ENCODE measurements around the gene TRDN. TPM values are rescaled to one million over a fixed set of nuclear protein-coding genes. Genes with fewer than 3 reads are reported as not detected.

The TRDN gene
- total RNA-seq, 1 donor from 2014 or later: 0.12 TPM

DNA sequence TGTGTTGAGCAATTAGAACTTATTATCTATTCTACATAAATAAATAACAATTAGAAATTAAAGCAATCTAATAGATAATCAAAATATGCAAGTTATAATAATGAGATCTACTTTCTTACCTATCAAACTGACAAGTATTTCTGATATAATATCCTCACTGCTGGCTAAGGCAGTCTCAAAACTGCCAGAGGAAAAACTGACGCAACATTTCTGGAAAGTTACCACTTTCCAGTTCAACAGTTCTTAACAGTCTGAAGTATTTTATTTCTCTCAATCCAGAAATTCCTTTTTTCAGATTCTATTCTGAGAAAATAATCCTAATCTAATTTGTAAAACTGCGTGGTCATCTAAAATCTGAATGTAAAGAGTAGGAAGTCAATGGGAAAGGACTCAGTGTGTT lies 121.0 kb downstream of the TRDN start:
- Mint-ChIP-seq H3K27ac (no peak overlapping the region), H3K4me3 (ENCODE audit: low read depth) (no peak overlapping the region), H3K9me3 (ENCODE audit: low read depth) (no peaks in the 10 kb centered on the region), H3K27me3 (no peaks in the 10 kb centered on the region), H3K4me1 (ENCODE audit: low read depth) (peaks cover 17% of the 10 kb centered on the region), H3K36me3 (ENCODE audit: insufficient read depth) (no peaks in the 10 kb centered on the region)
- TF ChIP-seq, protein P1, sequence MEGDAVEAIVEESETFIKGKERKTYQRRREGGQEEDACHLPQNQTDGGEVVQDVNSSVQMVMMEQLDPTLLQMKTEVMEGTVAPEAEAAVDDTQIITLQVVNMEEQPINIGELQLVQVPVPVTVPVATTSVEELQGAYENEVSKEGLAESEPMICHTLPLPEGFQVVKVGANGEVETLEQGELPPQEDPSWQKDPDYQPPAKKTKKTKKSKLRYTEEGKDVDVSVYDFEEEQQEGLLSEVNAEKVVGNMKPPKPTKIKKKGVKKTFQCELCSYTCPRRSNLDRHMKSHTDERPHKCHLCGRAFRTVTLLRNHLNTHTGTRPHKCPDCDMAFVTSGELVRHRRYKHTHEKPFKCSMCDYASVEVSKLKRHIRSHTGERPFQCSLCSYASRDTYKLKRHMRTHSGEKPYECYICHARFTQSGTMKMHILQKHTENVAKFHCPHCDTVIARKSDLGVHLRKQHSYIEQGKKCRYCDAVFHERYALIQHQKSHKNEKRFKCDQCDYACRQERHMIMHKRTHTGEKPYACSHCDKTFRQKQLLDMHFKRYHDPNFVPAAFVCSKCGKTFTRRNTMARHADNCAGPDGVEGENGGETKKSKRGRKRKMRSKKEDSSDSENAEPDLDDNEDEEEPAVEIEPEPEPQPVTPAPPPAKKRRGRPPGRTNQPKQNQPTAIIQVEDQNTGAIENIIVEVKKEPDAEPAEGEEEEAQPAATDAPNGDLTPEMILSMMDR (IDR thresholded peaks at IDR 0.05; ENCODE audit: unreplicated experiment): no peak
- DNase-seq (ENCODE audit: low spot score, unreplicated experiment): no peak

DNA sequence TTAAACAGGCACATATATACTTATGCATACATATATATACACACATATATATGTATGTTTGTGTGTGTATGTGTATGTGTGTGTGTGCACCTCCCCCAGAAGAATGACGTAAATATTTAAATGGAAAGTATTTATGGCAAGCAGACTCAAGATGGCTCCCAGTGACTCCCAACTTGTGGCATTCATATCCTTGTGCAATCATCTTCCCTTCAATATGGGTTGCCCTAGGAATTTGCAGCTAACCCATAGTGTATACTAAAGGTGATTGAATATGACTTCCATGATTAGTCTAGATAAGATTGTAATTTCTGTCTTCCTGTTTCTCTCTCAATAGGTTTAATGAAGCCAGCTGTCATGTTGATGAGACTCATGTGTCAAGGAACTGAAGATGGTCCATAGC lies 127.6 kb downstream of the TRDN start:
- no peak for DNase-seq (ENCODE audit: low spot score, unreplicated experiment)
- Mint-ChIP-seq H3K36me3 (ENCODE audit: insufficient read depth) (no peaks in the 10 kb centered on the region), H3K4me3 (ENCODE audit: low read depth) (no peak overlapping the region)

DNA sequence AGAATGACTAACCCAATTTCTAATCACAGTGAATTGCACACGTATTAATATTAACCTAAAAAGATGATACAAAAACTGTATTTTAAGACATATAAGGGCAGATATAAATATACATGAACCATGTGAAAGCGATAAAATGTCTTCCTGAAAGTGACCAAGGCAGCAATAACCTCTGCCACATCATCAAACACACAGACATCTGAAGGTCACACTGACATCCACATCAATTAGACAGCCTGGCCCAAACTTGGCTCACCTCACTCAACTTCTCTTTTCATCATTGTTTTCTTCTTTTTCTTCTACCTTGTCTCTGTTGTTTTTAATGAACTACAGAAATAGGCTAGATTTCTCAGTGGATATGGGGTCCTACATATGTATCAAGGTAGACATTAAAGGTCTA lies 128.5 kb downstream of the TRDN start:
- TF ChIP-seq, protein P1 (IDR thresholded peaks at IDR 0.05; ENCODE audit: unreplicated experiment): no peak
- Mint-ChIP-seq H3K9me3 (ENCODE audit: low read depth) (no peaks in the 10 kb centered on the region), H3K4me3 (ENCODE audit: low read depth) (no peak overlapping the region), H3K36me3 (ENCODE audit: insufficient read depth) (no peaks in the 10 kb centered on the region), H3K27me3 (no peaks in the 10 kb centered on the region), H3K4me1 (ENCODE audit: low read depth) (peaks cover 6% of the 10 kb centered on the region), H3K27ac (no peak overlapping the region)
- no peak for DNase-seq (ENCODE audit: low spot score, unreplicated experiment)

More for the DNA sequence above, 127.6 kb downstream of the TRDN start:
- Mint-ChIP-seq H3K4me1 (ENCODE audit: low read depth) (peaks cover 2% of the 10 kb centered on the region), H3K27me3 (no peaks in the 10 kb centered on the region), H3K9me3 (ENCODE audit: low read depth) (no peaks in the 10 kb centered on the region), H3K27ac (no peak overlapping the region)
- TF ChIP-seq, protein P1 (IDR thresholded peaks at IDR 0.05; ENCODE audit: unreplicated experiment): no peak

DNA sequence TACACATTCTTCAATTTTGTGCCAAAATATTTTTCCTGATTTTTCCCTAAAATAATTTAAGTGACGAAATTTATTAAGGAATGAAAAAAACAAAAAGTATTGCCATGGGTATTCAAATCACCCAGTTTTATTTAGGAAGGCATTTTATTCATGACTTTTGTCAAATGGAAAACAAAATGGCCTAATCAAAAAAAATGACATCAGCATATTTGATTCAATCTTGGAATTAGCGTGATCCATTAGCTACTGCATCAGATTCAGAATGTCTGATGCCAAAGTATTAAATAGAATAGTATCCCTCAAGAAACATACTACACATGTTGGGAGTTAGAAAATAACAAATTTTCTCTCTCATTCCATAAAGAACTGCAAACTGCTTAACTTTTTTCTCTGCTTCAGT lies 129.2 kb downstream of the TRDN start:
- no peaks in the 10 kb centered on the region for H3K27me3 Mint-ChIP-seq
- TF ChIP-seq, protein P1 (IDR thresholded peaks at IDR 0.05; ENCODE audit: unreplicated experiment): no peak
- H3K36me3 Mint-ChIP-seq (ENCODE audit: insufficient read depth): no peaks in the 10 kb centered on the region
- H3K9me3 Mint-ChIP-seq (ENCODE audit: low read depth): no peaks in the 10 kb centered on the region
- no peak overlapping the region for H3K27ac Mint-ChIP-seq
- H3K4me1 Mint-ChIP-seq (ENCODE audit: low read depth): peaks cover 4% of the 10 kb centered on the region
- DNase-seq (ENCODE audit: low spot score, unreplicated experiment): no peak
- H3K4me3 Mint-ChIP-seq (ENCODE audit: low read depth): no peak overlapping the region

DNA sequence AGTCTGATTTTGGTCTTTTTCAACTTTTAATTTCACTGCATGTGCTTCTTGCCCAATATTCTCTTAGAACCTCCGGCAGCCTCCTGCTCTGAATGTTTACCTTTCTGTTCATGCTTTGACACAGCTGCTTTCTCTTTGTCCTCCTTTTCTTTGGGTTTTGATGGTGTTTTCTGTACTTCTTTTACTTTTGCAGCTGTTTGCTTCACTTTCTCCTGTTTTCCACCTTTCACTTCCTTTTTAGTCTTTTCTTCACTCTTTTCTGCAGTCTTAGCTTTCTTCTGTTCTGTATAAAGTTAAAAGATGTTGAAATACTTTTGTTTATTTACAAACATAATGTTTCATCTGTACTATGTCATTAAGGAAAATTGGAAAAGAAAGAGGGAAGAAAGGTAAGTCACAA lies 133.1 kb downstream of the TRDN start:
- Mint-ChIP-seq H3K9me3 (ENCODE audit: low read depth) (no peaks in the 10 kb centered on the region), H3K4me1 (ENCODE audit: low read depth) (peaks cover 4% of the 10 kb centered on the region), H3K27me3 (no peaks in the 10 kb centered on the region), H3K4me3 (ENCODE audit: low read depth) (no peak overlapping the region), H3K36me3 (ENCODE audit: insufficient read depth) (no peaks in the 10 kb centered on the region), H3K27ac (no peak overlapping the region)
- DNase-seq (ENCODE audit: low spot score, unreplicated experiment): no peak
- TF ChIP-seq, protein P1 (IDR thresholded peaks at IDR 0.05; ENCODE audit: unreplicated experiment): no peak
